Muscle of back (tissue), 11 donors: ENCODE data around the gene SHROOM3. TPM values are rescaled to one million over a fixed set of nuclear protein-coding genes. Genes with fewer than 3 reads are reported as not detected.
"Not testable (repeated sequence)": the region's sequence is repeated elsewhere in the genome, so short reads cannot be mapped to it uniquely, and the experiment has no call there.

Experiments used
- DNase-seq, 3 donors: peaks; one replicate each; pipeline versions ENCODE4 v3.0.0 to v3.0.0-alpha.2; 2013
- polyA plus RNA-seq, 10 donors: library from polyadenylated mRNA; unstranded; fragments of 120-200 nt; gene quantifications; one replicate each; pipeline ENCODE4 v1.2.1, GENCODE V29; 2013; ENCODE audit not compliant: insufficient read length in 10 of 10

SHROOM3 gene
- polyA plus RNA-seq, 10 donors: 18.7 to 61.5 (median 22.9) TPM

GRCh38 chr4:76442807-76443206, 7.8 kb downstream of the SHROOM3 start:
- no peak for DNase-seq

DNA sequence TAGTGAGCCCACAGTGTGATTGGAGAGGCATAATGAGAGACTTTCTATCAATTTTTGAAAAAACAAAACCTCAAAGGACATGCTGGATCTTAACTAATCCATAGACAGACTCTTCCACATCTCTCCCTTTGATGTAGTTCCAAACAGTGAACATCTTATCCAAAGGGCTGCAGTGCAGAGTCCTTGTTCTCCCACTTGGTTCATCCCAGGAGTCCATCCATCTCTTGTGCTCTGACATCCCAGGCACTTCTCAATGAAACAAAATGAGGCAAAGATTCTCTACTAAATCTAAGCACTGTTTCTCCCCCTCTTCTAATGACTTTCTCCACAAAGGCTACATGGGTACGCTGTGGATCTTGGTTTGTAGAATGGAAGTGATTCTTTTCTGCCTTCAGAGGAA, 8.3 kb downstream of the SHROOM3 start:
- DNase-seq: no peak

- no peak for DNase-seq
Observed at GRCh38 chr4:76445911-76446310, 10.9 kb downstream of the SHROOM3 start.

- peak in 2 of 3 donors; percentile 28 to 47 for DNase-seq
Observed at GRCh38 chr4:76447393-76447851, 12.4 kb downstream of the SHROOM3 start.

- DNase-seq: no peak
Observed at GRCh38 chr4:76448211-76448610, 13.2 kb downstream of the SHROOM3 start.

DNA sequence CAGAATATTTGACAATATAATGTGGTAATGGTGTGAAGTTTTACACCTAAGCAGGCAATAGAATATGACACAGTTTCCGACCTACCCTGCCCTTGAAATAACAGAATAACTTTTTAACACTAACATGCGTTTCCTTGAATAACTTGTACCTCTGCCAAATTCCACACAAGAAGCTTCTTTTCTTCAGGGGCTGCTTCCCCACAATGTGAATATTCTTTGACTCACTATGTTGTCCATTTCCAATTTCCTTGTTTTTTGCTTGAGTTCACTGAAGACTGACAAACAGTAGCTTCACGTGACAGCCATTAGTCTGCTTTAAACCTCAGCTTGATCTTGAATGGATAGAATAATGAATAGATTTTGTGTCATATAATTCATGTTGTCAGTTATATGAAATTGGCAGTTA, 14.3 kb downstream of the SHROOM3 start:
- peak in 1 of 3 donors; percentile 12 for DNase-seq

- DNase-seq: peak in 1 of 3 donors; percentile 9
Observed at GRCh38 chr4:76449833-76450232, 14.8 kb downstream of the SHROOM3 start.

- no peak for DNase-seq
Observed at GRCh38 chr4:76453232-76453631, 18.2 kb downstream of the SHROOM3 start.

DNA sequence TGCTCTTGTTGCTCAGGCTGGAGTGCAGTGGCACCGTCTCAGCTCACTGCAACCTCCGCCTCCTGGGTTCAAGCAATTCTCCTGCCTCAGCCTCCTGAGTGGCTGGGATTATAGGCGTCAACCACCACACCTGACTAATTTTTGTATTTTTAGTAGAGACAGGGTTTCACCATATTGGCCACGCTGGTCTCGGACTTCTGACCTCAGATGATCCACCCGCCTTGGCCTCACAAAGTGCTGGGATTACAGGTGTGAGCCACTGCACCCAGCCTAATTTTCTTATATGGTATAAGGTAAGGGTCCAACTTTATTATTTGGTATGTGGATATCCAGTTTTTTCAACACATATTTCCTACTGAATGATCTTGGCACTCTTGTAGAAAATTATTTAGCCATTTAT, 19.0 kb downstream of the SHROOM3 start:
- not testable (repeated sequence) for DNase-seq

DNA sequence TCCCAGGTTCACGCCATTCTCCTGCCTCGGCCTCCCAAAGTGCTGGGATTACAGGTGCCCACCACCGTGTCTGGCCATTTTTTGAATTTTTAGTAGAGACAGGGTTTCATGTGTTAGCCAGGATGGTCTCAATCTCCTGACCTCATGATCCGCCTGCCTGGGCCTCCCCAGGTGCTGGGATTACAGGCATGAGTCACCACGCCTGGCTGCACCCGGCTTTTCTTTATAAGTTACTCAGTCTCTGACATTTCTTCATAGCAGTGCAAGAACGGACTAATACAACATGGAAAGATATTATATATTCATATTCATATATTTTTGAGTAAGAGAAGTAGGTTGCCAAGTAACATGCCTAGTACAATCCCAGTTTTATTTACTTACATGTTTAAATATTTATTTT, 22.9 kb downstream of the SHROOM3 start:
- DNase-seq: no peak

GRCh38 chr4:76458297-76458696, 23.3 kb downstream of the SHROOM3 start:
- DNase-seq: no peak

GRCh38 chr4:76458825-76459224, 23.8 kb downstream of the SHROOM3 start:
- peak; percentile 28 to 78 (median 57) for DNase-seq

GRCh38 chr4:76459291-76459723, 24.3 kb downstream of the SHROOM3 start:
- DNase-seq: peak; percentile 71 to 81 (median 74)

DNA sequence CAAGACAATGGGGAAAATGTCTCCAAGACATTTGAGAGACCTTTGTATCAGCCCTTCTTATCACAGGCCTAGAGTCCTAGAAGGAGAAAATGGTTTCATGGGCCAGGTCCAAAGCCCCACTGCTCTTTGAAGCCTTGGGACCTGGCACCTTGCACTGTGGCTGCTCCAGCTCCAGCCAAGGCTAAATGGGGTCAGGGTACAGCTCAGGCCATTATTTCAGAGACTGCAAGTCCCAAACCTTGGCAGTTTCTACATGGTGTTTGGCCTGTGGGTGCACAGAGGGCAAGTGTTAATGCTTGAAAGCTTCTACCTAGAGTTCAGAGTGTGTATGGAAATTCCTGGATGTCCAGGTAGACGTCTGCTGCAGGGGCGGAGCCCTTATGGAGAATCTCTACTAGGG, 28.5 kb downstream of the SHROOM3 start:
- no peak for DNase-seq

- DNase-seq: no peak
Observed at GRCh38 chr4:76470064-76470463, 35.0 kb downstream of the SHROOM3 start.

DNA sequence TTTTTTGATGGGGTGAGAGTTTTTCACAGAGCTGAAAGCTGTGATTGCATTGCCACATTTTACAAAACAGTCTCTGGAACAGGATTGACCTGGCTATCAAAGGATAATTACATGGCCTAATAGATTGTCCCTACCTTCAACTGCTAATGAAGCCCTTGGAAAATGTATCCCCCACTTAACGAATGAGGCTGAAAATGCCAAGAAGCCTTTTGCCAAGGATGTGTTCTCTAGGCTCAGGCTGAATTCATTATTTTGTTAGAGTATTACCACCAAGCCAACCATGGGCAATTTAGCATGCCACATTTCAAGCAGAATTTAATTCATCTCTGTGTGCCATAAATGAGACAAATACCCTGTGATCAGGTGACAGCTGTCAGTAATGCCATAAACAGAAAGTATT, 35.5 kb downstream of the SHROOM3 start:
- DNase-seq: no peak

DNA sequence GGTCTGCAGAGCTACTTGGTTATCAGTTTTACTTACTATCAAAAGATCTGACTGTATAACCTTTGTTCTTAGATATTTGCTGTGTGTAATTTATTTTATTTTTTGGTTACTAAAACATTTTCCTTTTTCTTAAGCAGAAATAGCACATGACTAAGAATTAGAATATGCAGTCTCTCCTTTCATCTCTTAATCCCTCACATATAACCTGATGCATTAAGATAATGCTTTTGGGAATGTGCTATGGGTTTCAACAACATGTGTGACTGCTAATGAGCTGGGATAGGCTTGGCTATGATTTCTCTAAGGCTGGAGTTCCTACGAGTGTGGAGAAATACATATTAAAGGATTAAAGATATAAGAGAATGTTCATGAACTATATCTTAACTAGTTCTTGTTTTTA, 41.5 kb downstream of the SHROOM3 start:
- no peak for DNase-seq

GRCh38 chr4:76484654-76485053, 49.6 kb downstream of the SHROOM3 start:
- no peak for DNase-seq

DNA sequence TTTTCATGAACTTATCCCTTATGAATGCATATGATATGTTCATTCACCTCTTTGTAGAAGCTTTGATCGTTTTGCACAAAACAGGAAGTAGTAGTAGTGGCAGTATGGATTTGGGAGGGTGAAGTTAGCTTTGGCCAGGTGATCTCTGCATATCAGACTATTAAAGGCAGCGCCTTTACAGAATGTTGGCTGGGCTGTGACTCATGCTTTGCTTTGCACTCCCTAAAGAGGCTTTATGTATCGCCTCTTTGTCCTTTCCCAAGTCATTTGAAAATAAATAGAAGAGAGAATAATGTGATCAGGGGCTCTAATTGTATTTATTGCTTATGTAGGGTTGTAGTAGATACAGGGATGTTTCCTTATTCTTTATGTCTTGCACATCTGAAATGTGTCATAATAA, 50.4 kb downstream of the SHROOM3 start:
- no peak for DNase-seq

DNA sequence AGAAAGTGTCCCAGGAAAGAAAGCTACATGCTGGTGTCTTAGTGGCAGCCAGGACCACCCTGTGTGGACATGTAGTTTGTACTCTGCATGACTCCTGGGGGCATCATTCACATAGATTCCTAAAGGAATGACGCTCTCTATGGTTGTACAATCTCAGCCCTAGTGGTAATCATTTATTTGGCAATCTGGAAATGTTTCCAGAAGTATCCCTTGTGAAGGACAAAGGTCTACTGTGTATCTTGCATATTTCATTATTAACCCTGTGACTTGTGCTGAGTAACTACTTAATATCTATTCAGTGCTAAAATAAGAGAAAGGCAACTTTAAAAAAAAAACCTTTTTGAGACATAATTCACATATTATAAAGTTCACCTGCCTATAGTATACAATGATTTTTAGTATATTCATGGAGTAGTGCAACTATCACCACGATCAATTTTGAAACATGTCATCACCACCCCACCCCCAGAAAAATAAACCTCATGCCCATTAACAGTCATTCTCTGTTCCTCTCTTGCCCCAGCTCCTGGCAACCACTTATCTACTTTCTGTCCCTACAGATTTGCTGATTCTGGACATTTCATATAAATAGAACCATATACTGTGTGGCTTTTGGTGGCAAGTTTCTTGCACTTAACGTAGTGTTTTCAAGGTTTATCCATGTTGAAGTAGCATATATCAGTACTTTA, 51.7 kb downstream of the SHROOM3 start:
- no peak for DNase-seq

DNA sequence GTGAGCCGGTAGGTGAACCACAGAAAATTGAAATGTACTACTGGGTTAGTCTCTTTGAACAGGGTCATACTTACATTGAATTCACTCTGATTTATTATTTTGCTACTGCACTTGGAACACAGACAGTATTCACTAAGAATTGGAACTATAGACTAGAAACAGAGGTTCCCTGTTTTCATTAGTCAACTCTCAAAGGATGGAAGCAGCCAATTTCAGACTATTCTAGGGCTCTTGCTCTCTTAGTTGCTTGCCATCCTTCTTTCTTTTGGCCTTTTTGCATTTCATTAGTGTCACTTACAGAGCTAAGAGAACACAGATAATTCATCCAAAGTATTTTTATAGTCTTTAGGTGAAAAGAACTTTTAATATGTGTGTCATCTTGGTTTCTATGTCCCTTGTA, 52.6 kb downstream of the SHROOM3 start:
- DNase-seq: no peak

DNA sequence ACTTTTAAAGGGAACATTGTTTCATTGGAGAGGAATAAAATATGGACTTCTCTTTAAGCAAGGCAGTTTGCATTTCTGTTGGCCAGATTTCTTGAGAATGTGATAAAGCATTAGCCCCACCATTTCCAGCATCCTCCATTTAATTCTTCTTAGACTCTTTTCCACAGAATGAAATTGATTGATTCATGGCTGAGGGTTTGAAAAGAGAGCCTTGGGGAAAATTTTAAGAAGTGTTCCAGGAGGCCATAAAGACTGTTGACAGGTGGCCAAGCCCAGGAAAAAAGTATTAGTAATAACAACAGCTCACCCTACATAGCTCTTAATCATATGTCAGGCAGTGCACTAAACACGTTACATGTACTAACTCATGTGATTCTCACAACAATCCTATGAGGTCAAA, 53.4 kb downstream of the SHROOM3 start:
- no peak for DNase-seq

- no peak for DNase-seq
Observed at GRCh38 chr4:76488888-76489685, 54.1 kb downstream of the SHROOM3 start.
